Right atrium auricular region (tissue), 2 donors: ENCODE measurements around the gene MAD2L1BP. TPM values are rescaled to one million over a fixed set of nuclear protein-coding genes. Genes with fewer than 3 reads are reported as not detected.
"Not testable (repeated sequence)": the region's sequence is repeated elsewhere in the genome, so short reads cannot be mapped to it uniquely, and the experiment has no call there.

Experiments
- DNase-seq: peaks from one replicate; pipeline ENCODE4 v3.0.0-alpha.2; 2019; ENCODE audit warnings: low spot score
- H3K27ac ChIP-seq, 2 donors: fragments of 200-600 bp; sonication (generic); 1 replicate in 1 of 2; 2 replicates in 1 of 2; pipeline ENCODE4 v1.5.1; 2016 to 2019
- H3K27me3 ChIP-seq, 2 donors: fragments of 200-600 bp; sonication (generic); one replicate each; pipeline versions ENCODE4 v1.5.1 to v1.6.0; 2017 to 2019
- H3K36me3 ChIP-seq: fragments of 200-600 bp; sonication (generic); one replicate; pipeline ENCODE4 v1.5.1; 2016
- H3K4me1 ChIP-seq, 2 donors: fragments of 200-600 bp; sonication (generic); one replicate each; pipeline versions ENCODE4 v1.5.1 to v1.6.0; 2017 to 2019
- H3K4me3 ChIP-seq, 2 donors: fragments of 200-600 bp; sonication (generic); 1 replicate in 1 of 2; 2 replicates in 1 of 2; pipeline ENCODE4 v1.5.1; 2017 to 2019; ENCODE audit warnings: mild to moderate bottlenecking in 1 of 2, moderate library complexity in 1 of 2
- H3K9me3 ChIP-seq, 2 donors: fragments of 200-600 bp; sonication (generic); one replicate each; pipeline ENCODE4 v1.5.1; 2019
- total RNA-seq, 2 donors: library from RNA; depleted of rRNA; stranded (reverse); fragments of >200 nt; gene quantifications; one replicate each; pipeline ENCODE4 v1.1.0, GENCODE V29; 2016
- TF ChIP-seq, protein P1 (sequence below), 2 donors: fragments of 200-600 bp; sonication (generic); IDR thresholded peaks; one replicate each; pipeline ENCODE4 v1.5.1; 2019; ENCODE audit warnings: antibody characterized with exemption in 2 of 2

MAD2L1BP gene
- total RNA-seq, 2 donors from 2014 or later, result 22.8 to 28.2 TPM

- no peak overlapping the region for H3K27ac ChIP-seq
- no peaks in the 10 kb centered on the region for H3K36me3 ChIP-seq
- DNase-seq, result no peak
- no peaks in the 10 kb centered on the region for H3K4me1 ChIP-seq
- no peak overlapping the region for H3K4me3 ChIP-seq
- H3K9me3 ChIP-seq, result peaks cover 0 to 9% of the 10 kb centered on the region in 2 donors
- no peaks in the 10 kb centered on the region for H3K27me3 ChIP-seq
- TF ChIP-seq, protein P1, sequence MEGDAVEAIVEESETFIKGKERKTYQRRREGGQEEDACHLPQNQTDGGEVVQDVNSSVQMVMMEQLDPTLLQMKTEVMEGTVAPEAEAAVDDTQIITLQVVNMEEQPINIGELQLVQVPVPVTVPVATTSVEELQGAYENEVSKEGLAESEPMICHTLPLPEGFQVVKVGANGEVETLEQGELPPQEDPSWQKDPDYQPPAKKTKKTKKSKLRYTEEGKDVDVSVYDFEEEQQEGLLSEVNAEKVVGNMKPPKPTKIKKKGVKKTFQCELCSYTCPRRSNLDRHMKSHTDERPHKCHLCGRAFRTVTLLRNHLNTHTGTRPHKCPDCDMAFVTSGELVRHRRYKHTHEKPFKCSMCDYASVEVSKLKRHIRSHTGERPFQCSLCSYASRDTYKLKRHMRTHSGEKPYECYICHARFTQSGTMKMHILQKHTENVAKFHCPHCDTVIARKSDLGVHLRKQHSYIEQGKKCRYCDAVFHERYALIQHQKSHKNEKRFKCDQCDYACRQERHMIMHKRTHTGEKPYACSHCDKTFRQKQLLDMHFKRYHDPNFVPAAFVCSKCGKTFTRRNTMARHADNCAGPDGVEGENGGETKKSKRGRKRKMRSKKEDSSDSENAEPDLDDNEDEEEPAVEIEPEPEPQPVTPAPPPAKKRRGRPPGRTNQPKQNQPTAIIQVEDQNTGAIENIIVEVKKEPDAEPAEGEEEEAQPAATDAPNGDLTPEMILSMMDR (IDR thresholded peaks at IDR 0.05), result no peak
These were observed 21.7 kb downstream of the MAD2L1BP start for GRCh38 chr6:43657221-43657802.

DNA sequence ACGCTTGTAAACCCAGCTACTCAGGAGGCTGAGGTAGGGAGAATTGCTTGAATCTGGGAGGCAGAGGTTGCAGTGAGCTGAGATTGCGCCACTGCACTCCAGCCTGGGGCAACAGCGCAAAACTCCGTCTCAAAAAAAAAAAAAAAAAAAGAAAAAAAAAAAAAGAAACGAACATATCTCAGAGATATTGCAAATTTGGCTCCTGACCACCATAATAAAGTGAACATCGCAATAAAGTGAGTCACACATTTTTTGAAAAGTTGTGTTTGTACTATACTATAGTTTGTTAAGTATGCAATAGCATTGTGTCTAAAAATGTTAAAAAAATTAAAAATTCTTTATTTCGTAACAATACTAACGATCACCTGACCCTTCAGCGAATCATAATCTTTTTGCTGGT lies 22.5 kb downstream of the MAD2L1BP start:
- Histone ChIP-seq H3K27me3 (no peaks in the 10 kb centered on the region), H3K27ac (no peak overlapping the region)
- TF ChIP-seq, protein P1 (IDR thresholded peaks at IDR 0.05), result no peak

DNA sequence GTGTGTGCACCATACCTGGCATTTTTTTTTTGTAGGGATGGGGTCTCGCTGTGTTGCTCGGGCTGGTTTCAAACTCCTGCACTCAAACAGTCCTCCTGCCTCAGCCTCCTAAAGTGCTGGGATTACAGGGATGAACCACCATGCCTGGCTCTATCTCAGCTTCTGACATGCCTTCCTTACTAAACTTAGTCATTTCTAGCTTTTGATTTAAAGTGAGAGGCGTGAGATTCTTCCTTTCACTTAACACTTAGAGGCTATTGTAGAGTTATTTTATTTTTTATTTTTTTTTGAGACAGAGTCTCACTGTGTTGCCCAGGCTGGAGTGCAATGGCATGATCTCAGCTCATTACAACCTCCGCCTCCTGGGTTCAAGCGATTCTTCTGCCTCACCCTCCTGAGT lies 27.3 kb downstream of the MAD2L1BP start:
- not testable (repeated sequence) for H3K27ac ChIP-seq, DNase-seq, H3K36me3 ChIP-seq, H3K9me3 ChIP-seq, H3K4me3 ChIP-seq, H3K27me3 ChIP-seq
- H3K4me1 ChIP-seq, result peaks cover 0 to 10% of the 10 kb centered on the region in 2 donors

More for the DNA sequence above, 22.5 kb downstream of the MAD2L1BP start:
- no peaks in the 10 kb centered on the region for H3K4me1 ChIP-seq
- peaks cover 0 to 9% of the 10 kb centered on the region in 2 donors for H3K9me3 ChIP-seq
- no peak for DNase-seq
- H3K4me3 ChIP-seq, result no peak overlapping the region
- no peaks in the 10 kb centered on the region for H3K36me3 ChIP-seq

GRCh38 chr6:43665376-43665775 lies 29.7 kb downstream of the MAD2L1BP start:
- TF ChIP-seq, protein P1 (IDR thresholded peaks at IDR 0.05), result no peak
- Histone ChIP-seq H3K4me3 (no peak overlapping the region), H3K4me1 (peaks cover 0 to 34% of the 10 kb centered on the region in 2 donors), H3K27ac (no peak overlapping the region), H3K36me3 (no peaks in the 10 kb centered on the region), H3K27me3 (no peaks in the 10 kb centered on the region), H3K9me3 (peaks cover 0 to 9% of the 10 kb centered on the region in 2 donors)
- DNase-seq, result no peak

- peaks cover 0 to under 1% of the 10 kb centered on the region in 2 donors for H3K9me3 ChIP-seq
- H3K27me3 ChIP-seq, result no peaks in the 10 kb centered on the region
- TF ChIP-seq, protein P1 (IDR thresholded peaks at IDR 0.05), result no peak
- peaks cover 6% of the 10 kb centered on the region for H3K36me3 ChIP-seq
- H3K4me3 ChIP-seq, result no peak overlapping the region
- H3K4me1 ChIP-seq, result peaks cover 0 to 42% of the 10 kb centered on the region in 2 donors
- no peak overlapping the region for H3K27ac ChIP-seq
- no peak for DNase-seq
These were observed 30.7 kb downstream of the MAD2L1BP start for GRCh38 chr6:43666196-43666920.

DNA sequence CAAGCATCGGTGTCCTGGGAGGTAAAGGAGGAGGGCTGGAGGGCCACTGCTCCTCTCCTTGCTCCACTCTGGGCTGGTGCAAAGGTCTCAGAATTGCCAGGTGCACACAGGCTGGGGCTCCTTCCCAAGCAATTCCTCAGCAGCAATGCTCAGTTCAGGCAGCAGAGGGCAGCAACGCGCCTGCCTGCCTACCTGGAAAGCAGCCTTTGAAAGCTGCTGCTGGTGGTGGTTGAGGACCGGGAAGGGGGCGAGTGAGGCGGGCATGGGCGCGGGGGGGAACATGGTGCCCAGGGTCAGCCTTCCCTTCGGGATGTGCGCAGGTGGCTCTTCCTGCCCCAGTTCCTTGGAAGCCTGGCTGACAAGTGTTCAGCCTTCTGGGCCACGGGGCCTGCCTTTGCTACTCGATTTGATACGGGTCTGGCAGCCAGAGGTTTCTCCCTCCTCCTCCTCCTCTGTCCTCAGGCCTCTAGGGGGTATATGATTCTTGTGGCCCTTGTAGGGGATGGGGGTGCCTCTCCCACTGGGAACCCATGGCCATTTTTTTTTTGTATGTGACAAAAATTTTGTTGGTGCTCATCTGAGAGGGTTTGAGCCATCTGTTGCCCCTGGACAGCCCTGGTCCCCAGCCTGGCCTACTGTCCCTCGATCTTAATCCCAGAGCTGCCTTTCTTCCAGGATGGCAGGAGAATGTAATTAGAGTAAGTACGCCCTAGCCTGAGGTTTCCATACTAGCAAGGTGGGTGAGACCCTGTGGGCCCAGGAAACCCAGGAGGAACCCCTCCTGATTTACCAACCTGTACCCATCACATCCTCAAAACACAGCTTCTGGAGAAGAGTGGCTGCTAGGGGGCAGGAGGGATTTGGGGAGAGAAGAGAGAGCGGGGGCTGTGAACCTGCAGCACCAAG lies 31.9 kb downstream of the MAD2L1BP start:
- Histone ChIP-seq H3K27ac (peak overlapping the region; percentile 46 to 66), H3K36me3 (peaks cover 17% of the 10 kb centered on the region), H3K4me3 (no peak overlapping the region), H3K9me3 (no peaks in the 10 kb centered on the region), H3K4me1 (peaks cover 0 to 48% of the 10 kb centered on the region in 2 donors), H3K27me3 (no peaks in the 10 kb centered on the region)
- peak; percentile 91 for DNase-seq
- TF ChIP-seq, protein P1 (IDR thresholded peaks at IDR 0.05), result peak; percentile 90 to 99
